ENCODE measurements around the gene PHF2.
"Not testable (repeated sequence)": the region's sequence is repeated elsewhere in the genome, so short reads cannot be mapped to it uniquely, and the experiment has no call there.

Gene PHF2

GRCh38 chr9:93667627-93668026 lies 91.2 kb downstream of the PHF2 start:
- peaks cover 25 to 35% of the 10 kb centered on the region in 2 donors for H3K36me3 ChIP-seq (ENCODE audit: control insufficient read depth in 2 of 2, insufficient read depth in 2 of 2, low read length in 2 of 2)
- no peaks in the 10 kb centered on the region for H3K4me1 ChIP-seq (ENCODE audit: control insufficient read depth, insufficient read depth, low read length)

GRCh38 chr9:93668261-93668871 lies 92.0 kb downstream of the PHF2 start:
- Histone ChIP-seq H3K36me3 (ENCODE audit: control insufficient read depth in 2 of 2, insufficient read depth in 2 of 2, low read length in 2 of 2) (peaks cover 22 to 27% of the 10 kb centered on the region in 2 donors), H3K27me3 (ENCODE audit: control insufficient read depth in 1 of 2, insufficient read depth in 2 of 2, low read length in 2 of 2) (no peaks in the 10 kb centered on the region), H3K27ac (ENCODE audit: low read length) (no peak overlapping the region)

More at GRCh38 chr9:93667627-93668026, 91.2 kb downstream of the PHF2 start:
- Histone ChIP-seq H3K27ac (ENCODE audit: low read length) (no peak overlapping the region), H3K27me3 (ENCODE audit: control insufficient read depth in 1 of 2, insufficient read depth in 2 of 2, low read length in 2 of 2) (no peaks in the 10 kb centered on the region), H3K9me3 (ENCODE audit: control insufficient read depth in 2 of 2, low read length in 2 of 2) (no peaks in the 10 kb centered on the region), H3K9ac (ENCODE audit: low read length in 2 of 2) (no peak overlapping the region), H3K4me3 (ENCODE audit: low read length in 2 of 2) (no peak overlapping the region)

GRCh38 chr9:93669116-93669957 lies 93.0 kb downstream of the PHF2 start:
- Histone ChIP-seq H3K4me1 (ENCODE audit: control insufficient read depth, insufficient read depth, low read length) (peaks cover 12% of the 10 kb centered on the region), H3K27ac (ENCODE audit: low read length) (no peak overlapping the region), H3K4me3 (ENCODE audit: low read length in 2 of 2) (no peak overlapping the region), H3K9ac (ENCODE audit: low read length in 2 of 2) (no peak overlapping the region), H3K9me3 (ENCODE audit: control insufficient read depth in 2 of 2, low read length in 2 of 2) (no peaks in the 10 kb centered on the region), H3K27me3 (ENCODE audit: control insufficient read depth in 1 of 2, insufficient read depth in 2 of 2, low read length in 2 of 2) (no peaks in the 10 kb centered on the region), H3K36me3 (ENCODE audit: control insufficient read depth in 2 of 2, insufficient read depth in 2 of 2, low read length in 2 of 2) (peaks cover 19 to 24% of the 10 kb centered on the region in 2 donors)

More at GRCh38 chr9:93668261-93668871, 92.0 kb downstream of the PHF2 start:
- Histone ChIP-seq H3K4me1 (ENCODE audit: control insufficient read depth, insufficient read depth, low read length) (peaks cover 7% of the 10 kb centered on the region), H3K4me3 (ENCODE audit: low read length in 2 of 2) (no peak overlapping the region), H3K9me3 (ENCODE audit: control insufficient read depth in 2 of 2, low read length in 2 of 2) (no peaks in the 10 kb centered on the region), H3K9ac (ENCODE audit: low read length in 2 of 2) (no peak overlapping the region)

GRCh38 chr9:93669958-93670207 lies 93.5 kb downstream of the PHF2 start:
- Histone ChIP-seq H3K4me1 (ENCODE audit: control insufficient read depth, insufficient read depth, low read length) (peaks cover 12% of the 10 kb centered on the region), H3K36me3 (ENCODE audit: control insufficient read depth in 2 of 2, insufficient read depth in 2 of 2, low read length in 2 of 2) (peaks cover 24 to 25% of the 10 kb centered on the region in 2 donors), H3K27ac (ENCODE audit: low read length) (no peak overlapping the region), H3K9me3 (ENCODE audit: control insufficient read depth in 2 of 2, low read length in 2 of 2) (no peaks in the 10 kb centered on the region), H3K4me3 (ENCODE audit: low read length in 2 of 2) (no peak overlapping the region), H3K27me3 (ENCODE audit: control insufficient read depth in 1 of 2, insufficient read depth in 2 of 2, low read length in 2 of 2) (no peaks in the 10 kb centered on the region), H3K9ac (ENCODE audit: low read length in 2 of 2) (no peak overlapping the region)

GRCh38 chr9:93670208-93671019 lies 94.0 kb downstream of the PHF2 start:
- Histone ChIP-seq H3K27ac (ENCODE audit: low read length) (no peak overlapping the region), H3K9me3 (ENCODE audit: control insufficient read depth in 2 of 2, low read length in 2 of 2) (no peaks in the 10 kb centered on the region), H3K4me3 (ENCODE audit: low read length in 2 of 2) (no peak overlapping the region), H3K9ac (ENCODE audit: low read length in 2 of 2) (no peak overlapping the region), H3K27me3 (ENCODE audit: control insufficient read depth in 1 of 2, insufficient read depth in 2 of 2, low read length in 2 of 2) (no peaks in the 10 kb centered on the region), H3K4me1 (ENCODE audit: control insufficient read depth, insufficient read depth, low read length) (peaks cover 12% of the 10 kb centered on the region), H3K36me3 (ENCODE audit: control insufficient read depth in 2 of 2, insufficient read depth in 2 of 2, low read length in 2 of 2) (peaks cover 19 to 30% of the 10 kb centered on the region in 2 donors)

GRCh38 chr9:93671020-93671338 lies 94.6 kb downstream of the PHF2 start:
- H3K36me3 ChIP-seq (ENCODE audit: control insufficient read depth in 2 of 2, insufficient read depth in 2 of 2, low read length in 2 of 2) = peaks cover 21 to 28% of the 10 kb centered on the region in 2 donors

GRCh38 chr9:93672330-93673020 lies 96.1 kb downstream of the PHF2 start:
- H3K9me3 ChIP-seq (ENCODE audit: control insufficient read depth in 2 of 2, low read length in 2 of 2); H3K27me3 ChIP-seq (ENCODE audit: control insufficient read depth in 1 of 2, insufficient read depth in 2 of 2, low read length in 2 of 2); H3K27ac ChIP-seq (ENCODE audit: low read length); H3K4me3 ChIP-seq (ENCODE audit: low read length in 2 of 2); H3K9ac ChIP-seq (ENCODE audit: low read length in 2 of 2): not testable (repeated sequence)
- Histone ChIP-seq H3K36me3 (ENCODE audit: control insufficient read depth in 2 of 2, insufficient read depth in 2 of 2, low read length in 2 of 2) (peaks cover 24 to 29% of the 10 kb centered on the region in 2 donors), H3K4me1 (ENCODE audit: control insufficient read depth, insufficient read depth, low read length) (peaks cover 12% of the 10 kb centered on the region)

More at GRCh38 chr9:93671020-93671338, 94.6 kb downstream of the PHF2 start:
- H3K4me3 ChIP-seq (ENCODE audit: low read length in 2 of 2) = no peak overlapping the region
- peaks cover 12% of the 10 kb centered on the region for H3K4me1 ChIP-seq (ENCODE audit: control insufficient read depth, insufficient read depth, low read length)
- H3K9me3 ChIP-seq (ENCODE audit: control insufficient read depth in 2 of 2, low read length in 2 of 2) = no peaks in the 10 kb centered on the region
- no peak overlapping the region for H3K9ac ChIP-seq (ENCODE audit: low read length in 2 of 2)
- H3K27ac ChIP-seq (ENCODE audit: low read length) = no peak overlapping the region
- H3K27me3 ChIP-seq (ENCODE audit: control insufficient read depth in 1 of 2, insufficient read depth in 2 of 2, low read length in 2 of 2) = no peaks in the 10 kb centered on the region

- no peak overlapping the region for H3K4me3 ChIP-seq (ENCODE audit: low read length in 2 of 2)
- peaks cover 12% of the 10 kb centered on the region for H3K4me1 ChIP-seq (ENCODE audit: control insufficient read depth, insufficient read depth, low read length)
- H3K36me3 ChIP-seq (ENCODE audit: control insufficient read depth in 2 of 2, insufficient read depth in 2 of 2, low read length in 2 of 2) = peaks cover 29 to 32% of the 10 kb centered on the region in 2 donors
- H3K27ac ChIP-seq (ENCODE audit: low read length) = no peak overlapping the region
- H3K9me3 ChIP-seq (ENCODE audit: control insufficient read depth in 2 of 2, low read length in 2 of 2) = no peaks in the 10 kb centered on the region
- H3K27me3 ChIP-seq (ENCODE audit: control insufficient read depth in 1 of 2, insufficient read depth in 2 of 2, low read length in 2 of 2) = no peaks in the 10 kb centered on the region
- H3K9ac ChIP-seq (ENCODE audit: low read length in 2 of 2) = no peak overlapping the region
Measured at GRCh38 chr9:93673021-93673838, 96.8 kb downstream of the PHF2 start.

GRCh38 chr9:93673839-93674334 lies 97.5 kb downstream of the PHF2 start:
- H3K4me3 ChIP-seq (ENCODE audit: low read length in 2 of 2) = no peak overlapping the region
- H3K9me3 ChIP-seq (ENCODE audit: control insufficient read depth in 2 of 2, low read length in 2 of 2) = no peaks in the 10 kb centered on the region
- H3K9ac ChIP-seq (ENCODE audit: low read length in 2 of 2) = no peak overlapping the region
- H3K36me3 ChIP-seq (ENCODE audit: control insufficient read depth in 2 of 2, insufficient read depth in 2 of 2, low read length in 2 of 2) = peaks cover 29 to 32% of the 10 kb centered on the region in 2 donors
- H3K27ac ChIP-seq (ENCODE audit: low read length) = no peak overlapping the region
- H3K27me3 ChIP-seq (ENCODE audit: control insufficient read depth in 1 of 2, insufficient read depth in 2 of 2, low read length in 2 of 2) = no peaks in the 10 kb centered on the region
- peaks cover 12% of the 10 kb centered on the region for H3K4me1 ChIP-seq (ENCODE audit: control insufficient read depth, insufficient read depth, low read length)

Data from stomach smooth muscle (tissue), 2 donors.